Common myeloid progenitor, CD34-positive (primary cell): Measurements from ENCODE around the gene RNF225.

Experiments
- CTCF ChIA-PET: fragments of 350-600 bp; sonication (Branson Sonifier 250); formaldehyde crosslinking; loops from one replicate; lab custom pipeline; 2021; ENCODE audit warnings: antibody characterized with exemption; lab: Charles Lee
- POLR2A ChIA-PET: fragments of 350-600 bp; sonication (Branson Sonifier 250); formaldehyde crosslinking; loops from one replicate; lab custom pipeline; 2021; ENCODE audit warnings: antibody characterized with exemption; lab: Charles Lee
- DNase-seq, 3 donors: peaks; one replicate each; pipeline versions ENCODE4 v3.0.0 to v3.0.0-alpha.2; 2013
- H3K27ac ChIP-seq, 2 experiments: 1 replicate in 1 of 2; 2 replicates in 1 of 2; pipeline ENCODE4 v1.7.0; 2013; ENCODE audit warnings: inconsistent platforms in 2 of 2, low read length in 2 of 2, mild to moderate bottlenecking in 2 of 2, low read depth in 1 of 2, moderate library complexity in 1 of 2; ENCODE audit not compliant: severe bottlenecking in 2 of 2, insufficient read depth in 1 of 2, poor library complexity in 1 of 2
- H3K27me3 ChIP-seq, 5 experiments: replicated peaks in 2 of 5; 1 replicate in 3 of 5; 2 replicates in 2 of 5; pipeline versions ENCODE4 v1.6.1 to v1.7.0; 2013; ENCODE audit warnings: low read length in 4 of 5, mild to moderate bottlenecking in 2 of 5, moderate library complexity in 2 of 5, inconsistent platforms in 1 of 5; ENCODE audit not compliant: insufficient read depth in 5 of 5, control insufficient read depth in 4 of 5
- H3K36me3 ChIP-seq, 4 experiments: 1 replicate in 2 of 4; 2 replicates in 2 of 4; pipeline versions ENCODE4 v1.6.1 to v1.7.0; 2013; ENCODE audit warnings: low read length in 3 of 4, control low read depth in 1 of 4, mild to moderate bottlenecking in 1 of 4; ENCODE audit not compliant: control insufficient read depth in 4 of 4, insufficient read depth in 4 of 4
- H3K4me1 ChIP-seq, 4 experiments: 1 replicate in 3 of 4; 2 replicates in 1 of 4; pipeline versions ENCODE4 v1.6.1 to v1.7.1; 2013; ENCODE audit warnings: low read length in 3 of 4, mild to moderate bottlenecking in 3 of 4, control low read depth in 1 of 4, inconsistent platforms in 1 of 4, moderate library complexity in 1 of 4; ENCODE audit not compliant: control insufficient read depth in 4 of 4, insufficient read depth in 4 of 4; ENCODE audit errors: control extremely low read depth in 1 of 4
- H3K4me3 ChIP-seq, 7 experiments: 1 replicate in 4 of 7; 2 replicates in 3 of 7; pipeline versions ENCODE4 v1.5.1 to v1.7.0; 2013; ENCODE audit warnings: mild to moderate bottlenecking in 7 of 7, low read length in 6 of 7, moderate library complexity in 6 of 7, inconsistent platforms in 2 of 7, low read depth in 2 of 7, control low read depth in 1 of 7; ENCODE audit not compliant: insufficient read depth in 4 of 7, control insufficient read depth in 1 of 7; ENCODE audit errors: extremely low read depth in 1 of 7
- H3K9me3 ChIP-seq, 5 experiments: 1 replicate in 4 of 5; 2 replicates in 1 of 5; pipeline versions ENCODE4 v1.6.1 to v1.7.1; 2013; ENCODE audit warnings: low read length in 4 of 5, mild to moderate bottlenecking in 2 of 5, inconsistent platforms in 1 of 5, low read depth in 1 of 5, moderate library complexity in 1 of 5; ENCODE audit not compliant: control insufficient read depth in 4 of 5, insufficient read depth in 2 of 5; ENCODE audit errors: control extremely low read depth in 1 of 5
- WGBS: methylation state at CpG from one replicate; pipeline ENCODE4 v1.1.5; 2013; ENCODE audit not compliant: insufficient coverage; 5-methylcytosine and 5-hydroxymethylcytosine counted together

The RNF225 gene

GRCh38 chr19:58380662-58381459, 14.6 kb upstream of the RNF225 start, which contains the start of gene ZNF837:
Gene ZNF837 (minus strand): TSS chr19:58381030. CDS start chr19:58369332, 11,698 bp downstream.
- H3K27me3 ChIP-seq: no peaks in the 10 kb centered on the region
- CTCF ChIA-PET: interaction anchor here (1.2 to 1.6 kb wide), 3 partner anchors 11 to 17 kb away, joined by 5 to 6 read pairs (median 6); no protein-coding TSS in a partner anchor
- H3K4me1 ChIP-seq: peaks cover 0 to 33% (median 31%) of the 10 kb centered on the region in 4 experiments
- no peaks in the 10 kb centered on the region for H3K9me3 ChIP-seq
- H3K36me3 ChIP-seq: no peaks in the 10 kb centered on the region
- peak; percentile 100 for DNase-seq
- peak within 1 kb of the TSS; percentile 56 to 80 (median 74) for H3K4me3 ChIP-seq
- POLR2A ChIA-PET: interaction anchor here (0.7 kb wide), 2 partner anchors 29 to 56 kb away, joined by 3 to 6 read pairs; no protein-coding TSS in a partner anchor
- peak within 1 kb of the TSS; percentile 77 to 87 for H3K27ac ChIP-seq
- WGBS: 0% methylated on average over 73 of the region's 83 CpGs

- H3K4me3 ChIP-seq: peak overlapping the region; percentile 10 to 80 (median 74)
- H3K27ac ChIP-seq: peak overlapping the region; percentile 77 to 87
- 39% methylated on average over 18 of the region's 26 CpGs for WGBS
- H3K4me1 ChIP-seq: peaks cover 0 to 41% (median 39%) of the 10 kb centered on the region in 4 experiments
- POLR2A ChIA-PET: interaction anchor here (0.7 kb wide), 2 partner anchors 30 to 55 kb away, joined by 3 to 6 read pairs; no protein-coding TSS in a partner anchor
- no peak for DNase-seq
- no peaks in the 10 kb centered on the region for H3K9me3 ChIP-seq
- no peaks in the 10 kb centered on the region for H3K27me3 ChIP-seq
- no peaks in the 10 kb centered on the region for H3K36me3 ChIP-seq
- CTCF ChIA-PET: interaction anchor here (1.6 kb wide), 1 partner anchor 18 kb away, joined by 5 read pairs; no protein-coding TSS in a partner anchor
These were observed 13.8 kb upstream of the RNF225 start for GRCh38 chr19:58381460-58382212.

GRCh38 chr19:58382997-58383603, 12.4 kb upstream of the RNF225 start:
- POLR2A ChIA-PET: no interaction called here
- no peak overlapping the region for H3K27ac ChIP-seq
- peaks cover 1 to 51% (median 47%) of the 10 kb centered on the region in 4 experiments for H3K4me1 ChIP-seq
- no peaks in the 10 kb centered on the region for H3K27me3 ChIP-seq
- CTCF ChIA-PET: interaction anchor here (0.8 kb wide), 1 partner anchor 23 kb away, joined by 3 read pairs; no protein-coding TSS in a partner anchor
- WGBS: 100% methylated on average over 6 of the region's 6 CpGs
- H3K4me3 ChIP-seq: no peak overlapping the region
- H3K36me3 ChIP-seq: peaks cover 0 to 2% (median 0%) of the 10 kb centered on the region in 4 experiments
- DNase-seq: no peak
- H3K9me3 ChIP-seq: no peaks in the 10 kb centered on the region

- ChIA-PET POLR2A (no interaction called here), CTCF (no interaction called here)
- Histone ChIP-seq H3K9me3 (no peaks in the 10 kb centered on the region), H3K4me1 (peaks cover 4 to 45% (median 43%) of the 10 kb centered on the region in 4 experiments), H3K27ac (peak overlapping the region in 1 of 2 experiments; percentile 93), H3K36me3 (peaks cover 2 to 13% (median 7%) of the 10 kb centered on the region in 4 experiments), H3K4me3 (peak overlapping the region in 4 of 7 experiments; percentile 79 to 97 (median 96)), H3K27me3 (no peaks in the 10 kb centered on the region)
- WGBS: 98% methylated on average over 9 of the region's 9 CpGs
- no peak for DNase-seq
These were observed 10.1 kb upstream of the RNF225 start for GRCh38 chr19:58385313-58385890.

- Histone ChIP-seq H3K4me1 (peaks cover 4 to 44% (median 43%) of the 10 kb centered on the region in 4 experiments), H3K27ac (peak overlapping the region; percentile 81 to 93), H3K9me3 (no peaks in the 10 kb centered on the region), H3K4me3 (peak overlapping the region; percentile 35 to 97 (median 82)), H3K27me3 (no peaks in the 10 kb centered on the region), H3K36me3 (peaks cover 2 to 19% (median 11%) of the 10 kb centered on the region in 4 experiments)
- POLR2A ChIA-PET: no interaction called here
- CTCF ChIA-PET: no interaction called here
- no peak for DNase-seq
- WGBS: 13% methylated on average over 35 of the region's 36 CpGs
These were observed 9.4 kb upstream of the RNF225 start for GRCh38 chr19:58385891-58386575.
